Measurements from ENCODE around the gene PARP11. TPM values are rescaled to one million over a fixed set of nuclear protein-coding genes. Genes with fewer than 3 reads are reported as not detected.

Gene PARP11
- total and polyA plus RNA-seq, 8 donors, result 1.4 to 8.2 (median 3.7) TPM

GRCh38 chr12:3797531-3798048, 75.6 kb downstream of the PARP11 start:
- no peak for TF ChIP-seq CTCF (IDR thresholded peaks at IDR 0.05)
- ATAC-seq (no peak), FAIRE-seq (no peak), DNase-seq (no peak)
- Histone ChIP-seq H3K4me1 (peaks cover 0 to 18% (median 0%) of the 10 kb centered on the region in 3 donors), H3K27me3 (no peaks in the 10 kb centered on the region), H3K27ac (no peak overlapping the region), H3K4me3 (no peak overlapping the region), H3K36me3 (no peaks in the 10 kb centered on the region), H3K9me3 (no peaks in the 10 kb centered on the region)
- 89 to 92% methylated on average over 3 of the region's 3 CpGs for WGBS, 2 donors
- intact Hi-C loops (cut with DNase I), result loop anchor here in 1 of 3 donors (10.0 kb wide), 1 partner anchor 493 kb away; no protein-coding TSS in a partner anchor

GRCh38 chr12:3795492-3796133, 77.6 kb downstream of the PARP11 start:
- intact Hi-C loops (cut with DNase I), result loop anchor here in 1 of 3 donors (10.0 kb wide), 1 partner anchor 491 kb away; no protein-coding TSS in a partner anchor
- DNase-seq (no peak), ATAC-seq (peak; percentile 38 to 71 (median 63)), FAIRE-seq (no peak)
- no peak overlapping the region for H3K4me3 ChIP-seq
- no peaks in the 10 kb centered on the region for H3K36me3 ChIP-seq
- WGBS, 2 donors, result 19 to 32% methylated on average over 5 of the region's 5 CpGs
- no peak overlapping the region for H3K27ac ChIP-seq
- H3K9me3 ChIP-seq, result no peaks in the 10 kb centered on the region
- H3K4me1 ChIP-seq, result peaks cover 0 to 18% (median 0%) of the 10 kb centered on the region in 3 donors
- no peaks in the 10 kb centered on the region for H3K27me3 ChIP-seq
- no peak for TF ChIP-seq CTCF (IDR thresholded peaks at IDR 0.05)

GRCh38 chr12:3795066-3795465, 78.1 kb downstream of the PARP11 start:
- TF ChIP-seq CTCF (IDR thresholded peaks at IDR 0.05), result no peak
- peaks cover 0 to 18% (median 0%) of the 10 kb centered on the region in 3 donors for H3K4me1 ChIP-seq
- FAIRE-seq (no peak), DNase-seq (no peak), ATAC-seq (no peak)
- H3K27ac ChIP-seq, result no peak overlapping the region
- no peaks in the 10 kb centered on the region for H3K9me3 ChIP-seq
- 25 to 41% methylated on average over 2 of the region's 2 CpGs for WGBS, 2 donors
- no peaks in the 10 kb centered on the region for H3K27me3 ChIP-seq
- H3K36me3 ChIP-seq, result no peaks in the 10 kb centered on the region
- H3K4me3 ChIP-seq, result no peak overlapping the region
- intact Hi-C loops (cut with DNase I), result loop anchor here in 1 of 3 donors (10.0 kb wide), 1 partner anchor 490 kb away; no protein-coding TSS in a partner anchor

GRCh38 chr12:3792623-3793288, 80.4 kb downstream of the PARP11 start:
- H3K27me3 ChIP-seq, result no peaks in the 10 kb centered on the region
- 57 to 64% methylated on average over 9 to 10 of the region's 10 CpGs for WGBS, 2 donors
- DNase-seq (peak in 2 of 6 donors; percentile 36 to 51), ATAC-seq (peak; percentile 54 to 85 (median 70)), FAIRE-seq (no peak)
- intact Hi-C loops (cut with DNase I), result loop anchor here in 1 of 3 donors (10.0 kb wide), 1 partner anchor 488 kb away; no protein-coding TSS in a partner anchor
- peak overlapping the region in 1 of 4 donors; percentile 24 for H3K27ac ChIP-seq
- H3K4me1 ChIP-seq, result peaks cover 0 to 12% (median 0%) of the 10 kb centered on the region in 3 donors
- H3K9me3 ChIP-seq, result no peaks in the 10 kb centered on the region
- no peak for TF ChIP-seq CTCF (IDR thresholded peaks at IDR 0.05)
- no peak overlapping the region for H3K4me3 ChIP-seq
- H3K36me3 ChIP-seq, result no peaks in the 10 kb centered on the region

Measured in pancreas (tissue), 10 donors.